Spleen (tissue), 11 donors: Measurements from ENCODE around the gene ABI1. TPM values are rescaled to one million over a fixed set of nuclear protein-coding genes. Genes with fewer than 3 reads are reported as not detected.

Experiments
- DNase-seq: peaks from one replicate; pipeline ENCODE4 v3.0.0-alpha.2; 2020
- H3K27ac ChIP-seq, 8 donors: fragments of 200-600 bp; sonication (generic) in 7 of 8; 1 replicate in 4 of 8; 2 replicates in 4 of 8; pipeline versions ENCODE4 v1.5.0 to v1.8.0; 2016 to 2021; ENCODE audit warnings: inconsistent platforms in 4 of 8, mild to moderate bottlenecking in 4 of 8, moderate library complexity in 1 of 8
- H3K27me3 ChIP-seq, 7 donors: fragments of 200-600 bp; sonication (generic) in 6 of 7; replicated peaks in 1 of 7; 1 replicate in 4 of 7; 2 replicates in 3 of 7; pipeline versions ENCODE4 v1.5.0 to v1.8.0; 2016 to 2021; ENCODE audit warnings: inconsistent platforms in 3 of 7, mild to moderate bottlenecking in 1 of 7
- H3K36me3 ChIP-seq, 6 donors: fragments of 200-600 bp; sonication (generic) in 5 of 6; 1 replicate in 4 of 6; 2 replicates in 2 of 6; pipeline versions ENCODE4 v1.5.0 to v1.8.0; 2016 to 2021; ENCODE audit warnings: inconsistent platforms in 2 of 6
- H3K4me1 ChIP-seq, 6 donors: fragments of 200-600 bp; sonication (generic) in 5 of 6; 1 replicate in 3 of 6; 2 replicates in 3 of 6; pipeline versions ENCODE4 v1.5.0 to v1.8.0; 2016 to 2021; ENCODE audit warnings: inconsistent platforms in 3 of 6
- H3K4me3 ChIP-seq, 8 donors: fragments of 200-600 bp; sonication (generic) in 7 of 8; 1 replicate in 4 of 8; 2 replicates in 4 of 8; pipeline versions ENCODE4 v1.5.0 to v1.8.0; 2016 to 2021; ENCODE audit warnings: inconsistent platforms in 4 of 8, mild to moderate bottlenecking in 4 of 8, moderate library complexity in 2 of 8
- H3K9me3 ChIP-seq, 8 donors: fragments of 200-600 bp; sonication (generic) in 7 of 8; 1 replicate in 4 of 8; 2 replicates in 4 of 8; pipeline versions ENCODE4 v1.5.0 to v1.8.0; 2016 to 2021; ENCODE audit warnings: inconsistent platforms in 4 of 8
- CTCF ChIP-seq, 11 experiments: fragments of 200-600 bp in 7 of 11; fragments of 450-650 bp in 4 of 11; sonication (generic) in 4 of 11; IDR thresholded peaks in 8 of 11; conservative IDR thresholded peaks in 3 of 11; 1 replicate in 7 of 11; 2 replicates in 4 of 11; pipeline versions ENCODE4 v1.4.0 to v1.8.0; 2016 to 2021; ENCODE audit warnings: antibody characterized with exemption in 11 of 11, inconsistent platforms in 4 of 11, mild to moderate bottlenecking in 1 of 11
- POLR2A ChIP-seq, 3 donors: fragments of 450-650 bp; IDR thresholded peaks; one replicate each; pipeline ENCODE4 v1.5.1; 2017; ENCODE audit warnings: antibody characterized with exemption in 3 of 3, mild to moderate bottlenecking in 1 of 3
- POLR2AphosphoS5 ChIP-seq, 3 donors: sonication (generic); formaldehyde crosslinking; IDR thresholded peaks; one replicate each; pipeline ENCODE4 v1.5.1; 2017; ENCODE audit warnings: antibody characterized with exemption in 3 of 3
- WGBS, 5 donors: extraction: QIAGEN DNeasy Blood & Tissue Kit in 3 of 5; methylation state at CpG; one replicate each; pipeline versions ENCODE4 v1.1.5 to v1.1.7; 2013 to 2018; 5-methylcytosine and 5-hydroxymethylcytosine counted together
- intact Hi-C: fragments of 100-400 bp; cut with DNase I; formaldehyde crosslinking; loops from one replicate; pipeline ENCODE4 v1.15.0; 2023; ENCODE audit warnings: low total_unique reads
- polyA plus RNA-seq, 3 donors: library from polyadenylated mRNA; stranded (reverse); fragments of 200-250 nt; gene quantifications; one replicate each; pipeline ENCODE4 v1.2.1, GENCODE V29; 2013
- total RNA-seq, 7 donors: library from RNA; depleted of rRNA in 3 of 7; stranded (reverse); fragments of >200 nt in 3 of 7; fragmentation: NEBNext Ultra II Directional in 4 of 7; extraction: Animal tissue kit (Norgen Biotek cat#: 25700) in 4 of 7; gene quantifications; one replicate each; pipeline versions ENCODE4 v1.1.0 to v1.2.1, GENCODE V29; 2016 to 2021
- donor health status: healthy with polysubstance abuse.
- donor health status: DM: no; HTN: no; CAD: no; lungs with moderate emphysema.
- donor health status: DM: no; HTN: no; CAD: no.
- donor health status: Bipolar disorder and iron deficiency.
- donor health status: healthy.
- donor health status: DM: no; HTN: no; CAD: no.
- donor health status: DM: yes; HTN: yes; CAD: no.

The ABI1 gene
- total and polyA plus RNA-seq, 10 donors, result 33.4 to 74.0 (median 55.9) TPM

- DNase-seq, result no peak
- no peak overlapping the region for H3K4me3 ChIP-seq
- TF ChIP-seq POLR2AphosphoS5 (IDR thresholded peaks at IDR 0.05) (no peak), CTCF (IDR thresholded peaks at IDR 0.05 in 8 of 11, conservative IDR thresholded peaks at IDR 0.05 in 3 of 11) (no peak), POLR2A (IDR thresholded peaks at IDR 0.05) (no peak)
- peaks cover 0 to 13% (median under 1%) of the 10 kb centered on the region in 6 donors for H3K36me3 ChIP-seq
- no peaks in the 10 kb centered on the region for H3K27me3 ChIP-seq
- 77 to 100% (median 83%) methylated on average over 1 to 2 of the region's 2 CpGs for WGBS, 5 donors
- intact Hi-C loops, result no loop called here
- H3K27ac ChIP-seq, result peak overlapping the region in 5 of 8 donors; percentile 22 to 72 (median 56)
- H3K4me1 ChIP-seq, result peaks cover 17 to 82% (median 42%) of the 10 kb centered on the region in 6 donors
- H3K9me3 ChIP-seq, result no peaks in the 10 kb centered on the region
Observed at GRCh38 chr10:26781797-26782196, 79.0 kb downstream of the ABI1 start.

- Histone ChIP-seq H3K27ac (peak overlapping the region; percentile 22 to 72 (median 46)), H3K4me3 (no peak overlapping the region), H3K4me1 (peaks cover 17 to 90% (median 42%) of the 10 kb centered on the region in 6 donors), H3K9me3 (no peaks in the 10 kb centered on the region), H3K27me3 (no peaks in the 10 kb centered on the region), H3K36me3 (peaks cover 0 to 21% (median 3%) of the 10 kb centered on the region in 6 donors)
- TF ChIP-seq POLR2AphosphoS5 (IDR thresholded peaks at IDR 0.05) (peak in 1 of 3 donors; percentile 25), CTCF (IDR thresholded peaks at IDR 0.05 in 8 of 11, conservative IDR thresholded peaks at IDR 0.05 in 3 of 11) (no peak)
- 56 to 69% (median 62%) methylated on average over 4 of the region's 4 CpGs for WGBS, 5 donors
- intact Hi-C loops, result no loop called here
- DNase-seq, result no peak
Observed at GRCh38 chr10:26780793-26781601, 79.8 kb downstream of the ABI1 start.

GRCh38 chr10:26780106-26780792, 80.5 kb downstream of the ABI1 start:
- Histone ChIP-seq H3K36me3 (peaks cover 0 to 19% (median 3%) of the 10 kb centered on the region in 6 donors), H3K4me1 (peaks cover 17 to 97% (median 42%) of the 10 kb centered on the region in 6 donors), H3K9me3 (no peaks in the 10 kb centered on the region), H3K4me3 (no peak overlapping the region), H3K27me3 (no peaks in the 10 kb centered on the region), H3K27ac (peak overlapping the region in 7 of 8 donors; percentile 22 to 72 (median 48))
- WGBS, 5 donors, result 84 to 94% (median 93%) methylated on average over 8 of the region's 8 CpGs
- TF ChIP-seq POLR2A (IDR thresholded peaks at IDR 0.05), result no peak
- no peak for TF ChIP-seq POLR2AphosphoS5 (IDR thresholded peaks at IDR 0.05)
- no peak for TF ChIP-seq CTCF (IDR thresholded peaks at IDR 0.05 in 8 of 11, conservative IDR thresholded peaks at IDR 0.05 in 3 of 11)
- intact Hi-C loops, result no loop called here
- DNase-seq, result no peak
